Adrenal gland (tissue), 12 donors: ENCODE data around the gene GABRR3. TPM values are rescaled to one million over a fixed set of nuclear protein-coding genes. Genes with fewer than 3 reads are reported as not detected.

ENCODE experiments used
- DNase-seq, 7 donors: peaks; one replicate each; pipeline ENCODE4 v3.0.0-alpha.2; 2019 to 2020
- H3K27ac ChIP-seq, 5 donors: fragments of 200-600 bp; sonication (generic) in 4 of 5; 1 replicate in 3 of 5; 2 replicates in 2 of 5; pipeline versions ENCODE4 v1.5.1 to v1.8.0; 2016 to 2020; ENCODE audit warnings: mild to moderate bottlenecking in 1 of 5
- H3K27me3 ChIP-seq: fragments of 200-600 bp; 2 replicates; pipeline ENCODE4 v1.8.0; 2021
- H3K36me3 ChIP-seq, 2 donors: fragments of 200-600 bp; replicated peaks in 1 of 2; 1 replicate in 1 of 2; 2 replicates in 1 of 2; pipeline versions ENCODE4 v1.5.1 to v1.8.0; 2018 to 2022
- H3K4me1 ChIP-seq, 2 donors: fragments of 200-600 bp; replicated peaks in 1 of 2; 1 replicate in 1 of 2; 2 replicates in 1 of 2; pipeline versions ENCODE4 v1.5.1 to v1.8.0; 2018 to 2021
- H3K4me3 ChIP-seq, 4 donors: fragments of 200-600 bp; sonication (generic) in 3 of 4; one replicate each; pipeline ENCODE4 v1.5.1; 2016 to 2018
- H3K9me3 ChIP-seq, 3 donors: fragments of 200-600 bp; sonication (generic) in 1 of 3; replicated peaks in 1 of 3; 1 replicate in 2 of 3; 2 replicates in 1 of 3; pipeline versions ENCODE4 v1.5.1 to v1.8.0; 2016 to 2021
- CTCF ChIP-seq, 6 experiments: fragments of 450-650 bp in 4 of 6; fragments of 200-600 bp in 2 of 6; sonication (generic) in 1 of 6; IDR thresholded peaks; 1 replicate in 5 of 6; 2 replicates in 1 of 6; pipeline versions ENCODE4 v1.5.1 to v1.8.0; 2016 to 2021; ENCODE audit warnings: antibody characterized with exemption in 6 of 6, mild to moderate bottlenecking in 2 of 6, moderate library complexity in 1 of 6
- POLR2A ChIP-seq, 2 donors: fragments of 450-650 bp; IDR thresholded peaks; one replicate each; pipeline ENCODE4 v1.6.1; 2017; ENCODE audit warnings: antibody characterized with exemption in 2 of 2, mild to moderate bottlenecking in 2 of 2, moderate library complexity in 1 of 2
- WGBS, 4 donors: extraction: QIAGEN DNeasy Blood & Tissue Kit in 2 of 4; methylation state at CpG; one replicate each; pipeline versions ENCODE4 v1.1.5 to v1.1.7; 2013 to 2017; 5-methylcytosine and 5-hydroxymethylcytosine counted together
- intact Hi-C, 2 donors: fragments of 100-400 bp; cut with DNase I; formaldehyde crosslinking; loops; one replicate each; pipeline versions ENCODE4 v1.14.1 to v1.15.0; 2022 to 2023
- polyA plus RNA-seq, 3 donors: library from polyadenylated mRNA; stranded (reverse); fragments of 200-250 nt in 2 of 3; fragments of 350-450 nt in 1 of 3; fragmentation: Illumina TruSeq in 1 of 3; extraction: RNeasy Lipid Tissue Mini Kit (QIAGEN cat#74804) in 1 of 3; gene quantifications; one replicate each; pipeline ENCODE4 v1.2.3, GENCODE V29; 2013 to 2014
- total RNA-seq, 9 donors: library from RNA; depleted of rRNA in 4 of 9; stranded (reverse); fragments of >200 nt in 4 of 9; fragments of 120-200 nt in 1 of 9; fragmentation: NEBNext Ultra II Directional in 1 of 9; extraction: Animal tissue kit (Norgen Biotek cat#: 25700) in 1 of 9; gene quantifications; one replicate each; pipeline versions ENCODE4 v1.1.0 to v1.2.4, GENCODE V29; 2013 to 2023
- donor health status: healthy with polysubstance abuse.
- donor health status: Bipolar disorder and iron deficiency.
- donor health status: DM: yes; HTN: yes; CAD: no.
- donor health status: DM: no; HTN: no; CAD: no.
- donor health status: DM: no; HTN: no; CAD: no.
- donor health status: DM: yes; HTN: yes; CAD: no.

The GABRR3 gene
- total and polyA plus RNA-seq, 12 donors: under 0.01 TPM; not detected in 11

- Histone ChIP-seq H3K9me3 (no peaks in the 10 kb centered on the region), H3K36me3 (peaks cover 0 to 48% of the 10 kb centered on the region in 2 donors), H3K27ac (no peak overlapping the region), H3K4me3 (no peak overlapping the region), H3K4me1 (no peaks in the 10 kb centered on the region), H3K27me3 (no peaks in the 10 kb centered on the region)
- intact Hi-C loops: no loop called here
- TF ChIP-seq CTCF (IDR thresholded peaks at IDR 0.05) (no peak), POLR2A (IDR thresholded peaks at IDR 0.05) (no peak)
- 91 to 96% (median 95%) methylated on average over 2 of the region's 2 CpGs for WGBS, 4 donors
- no peak for DNase-seq
These were observed 95.7 kb downstream of the GABRR3 start for GRCh38 chr3:97939401-97939800.

GRCh38 chr3:97938444-97938843 lies 96.7 kb downstream of the GABRR3 start:
- H3K36me3 ChIP-seq: peaks cover 0 to 49% of the 10 kb centered on the region in 2 donors
- intact Hi-C loops: no loop called here

GRCh38 chr3:97937205-97937604 lies 97.9 kb downstream of the GABRR3 start:
- Histone ChIP-seq H3K27ac (no peak overlapping the region), H3K9me3 (no peaks in the 10 kb centered on the region), H3K4me1 (no peaks in the 10 kb centered on the region), H3K36me3 (peaks cover 0 to 44% of the 10 kb centered on the region in 2 donors), H3K4me3 (no peak overlapping the region), H3K27me3 (no peaks in the 10 kb centered on the region)
- 84 to 95% (median 92%) methylated on average over 2 of the region's 2 CpGs for WGBS, 4 donors
- intact Hi-C loops: no loop called here
- no peak for DNase-seq
- TF ChIP-seq CTCF (IDR thresholded peaks at IDR 0.05): no peak
- TF ChIP-seq POLR2A (IDR thresholded peaks at IDR 0.05): no peak

More at GRCh38 chr3:97938444-97938843, 96.7 kb downstream of the GABRR3 start:
- no peaks in the 10 kb centered on the region for H3K4me1 ChIP-seq
- no peak overlapping the region for H3K27ac ChIP-seq
- H3K27me3 ChIP-seq: no peaks in the 10 kb centered on the region
- no peak for DNase-seq
- no peak overlapping the region for H3K4me3 ChIP-seq
- WGBS, 4 donors: 89 to 100% (median 98%) methylated on average over 1 of the region's 1 CpG
- no peaks in the 10 kb centered on the region for H3K9me3 ChIP-seq
- TF ChIP-seq POLR2A (IDR thresholded peaks at IDR 0.05) (no peak), CTCF (IDR thresholded peaks at IDR 0.05) (no peak)

GRCh38 chr3:97935842-97936241 lies 99.3 kb downstream of the GABRR3 start:
- no peaks in the 10 kb centered on the region for H3K9me3 ChIP-seq
- H3K27me3 ChIP-seq: no peaks in the 10 kb centered on the region
- 63 to 93% (median 89%) methylated on average over 1 of the region's 1 CpG for WGBS, 4 donors
- H3K4me1 ChIP-seq: no peaks in the 10 kb centered on the region
- TF ChIP-seq CTCF (IDR thresholded peaks at IDR 0.05) (no peak), POLR2A (IDR thresholded peaks at IDR 0.05) (no peak)
- H3K36me3 ChIP-seq: peaks cover 0 to 39% of the 10 kb centered on the region in 2 donors
- intact Hi-C loops: no loop called here
- no peak for DNase-seq
- H3K27ac ChIP-seq: no peak overlapping the region
- no peak overlapping the region for H3K4me3 ChIP-seq

Other genes starting within 250 kb of the GABRR3 start
- gene CRYBG3, start 213.3 kb downstream of the GABRR3 start, total RNA-seq: 10 to 100 TPM in 8 of 9 donors, 1 to 10 TPM in 1; 6.0 to 25.0 (median 13.6) TPM
- 1 to 10 TPM; 2.7 to 8.3 (median 3.1) TPM for gene CRYBG3, start 213.3 kb downstream of the GABRR3 start, polyA plus RNA-seq
- 10 to 100 TPM in 8 of 9 donors, 1 to 10 TPM in 1; 8.4 to 31.2 (median 19.7) TPM for gene RIOX2, start 62.9 kb downstream of the GABRR3 start, total RNA-seq
- 10 to 100 TPM in 2 of 3 donors, 1 to 10 TPM in 1; 10.0 to 48.0 (median 12.8) TPM for gene RIOX2, start 62.9 kb downstream of the GABRR3 start, polyA plus RNA-seq
- gene OR5AC2, start 51.9 kb upstream of the GABRR3 start, total RNA-seq: not detected
- gene OR5AC2, start 51.9 kb upstream of the GABRR3 start, polyA plus RNA-seq: not detected
- not detected for gene OR5H1, start 95.4 kb upstream of the GABRR3 start, total RNA-seq
- gene OR5H1, start 95.4 kb upstream of the GABRR3 start, polyA plus RNA-seq: not detected
- under 1 TPM in 2 of 9 donors, not detected in 7; under 0.01 to 0.04 TPM for gene OR5H14, start 112.2 kb upstream of the GABRR3 start, total RNA-seq
- not detected for gene OR5H14, start 112.2 kb upstream of the GABRR3 start, polyA plus RNA-seq
- gene OR5H15, start 131.4 kb upstream of the GABRR3 start, total RNA-seq: not detected
- gene OR5H15, start 131.4 kb upstream of the GABRR3 start, polyA plus RNA-seq: not detected
- gene OR5H6, start 228.9 kb upstream of the GABRR3 start, total RNA-seq: not detected
- gene OR5H6, start 228.9 kb upstream of the GABRR3 start, polyA plus RNA-seq: not detected
- not detected for gene OR5H2, start 247.2 kb upstream of the GABRR3 start, total RNA-seq
- gene OR5H2, start 247.2 kb upstream of the GABRR3 start, polyA plus RNA-seq: not detected